HCT116 (cell line): ENCODE measurements around the gene BCL2L11. TPM values are rescaled to one million over a fixed set of nuclear protein-coding genes. Genes with fewer than 3 reads are reported as not detected.

Source experiments
- ATAC-seq: fragments of 200-7000 bp; cut with Tn5 transposase; 2 replicates; pipeline ENCODE4 v1.9.1; 2020; ENCODE audit warnings: mild to moderate bottlenecking, moderate library complexity
- BruUV-seq: library from RNA; stranded (reverse); fragments of 400-500 nt; replicated peaks from 2 replicates; lab custom pipeline; 2021; lab: Mats Ljungman, UMichigan
- CTCF ChIA-PET: fragments of 300-600 bp; sonication (Branson Sonifier 250); formaldehyde crosslinking; loops from one replicate; lab custom pipeline; 2021; ENCODE audit warnings: antibody characterized with exemption; lab: Charles Lee
- POLR2A ChIA-PET: fragments of 300-600, 350-600 bp; sonication (Branson Sonifier 250); formaldehyde crosslinking; loops from one replicate; lab custom pipeline; 2021; ENCODE audit warnings: antibody characterized with exemption; lab: Charles Lee
- RAD21 ChIA-PET, 2 experiments: fragments of 300-600 bp; sonication (Branson Sonifier 250); formaldehyde crosslinking; loops; one replicate each; lab custom pipeline; 2023; ENCODE audit warnings: low total read pairs in 2 of 2; ENCODE audit not compliant: uncharacterized antibody in 2 of 2, unreplicated experiment in 2 of 2, low non-redundant PET in 1 of 2; lab: Charles Lee
- DNase-seq: peaks from one replicate; pipeline ENCODE4 v3.0.0-alpha.2; 2010; ENCODE audit warnings: low read depth, low spot score
- H2AFZ ChIP-seq: fragments of 200-600 bp; shearing (Covaris generic), sonication (generic); 2 replicates; pipeline ENCODE4 v1.6.1; 2017; ENCODE audit warnings: low read depth, mixed run types, mixed read lengths, antibody characterized with exemption, low read length; ENCODE audit not compliant: poor library complexity, severe bottlenecking
- H3K27ac ChIP-seq: 2 replicates; pipeline ENCODE4 v1.5.1; 2012; ENCODE audit warnings: low read depth, low read length
- H3K27me3 ChIP-seq: fragments of 200-600 bp; sonication (generic); 2 replicates; pipeline ENCODE4 v1.6.1; 2016; ENCODE audit warnings: mixed run types, low read length, mixed read lengths; ENCODE audit not compliant: insufficient read depth
- H3K36me3 ChIP-seq, 2 experiments: fragments of 200-500 bp in 1 of 2; fragments of 200-600 bp in 1 of 2; sonication (Bioruptor generic) in 1 of 2; sonication (generic) in 1 of 2; 2 replicates each; pipeline versions ENCODE4 v1.5.1 to v1.6.1; 2014 to 2016; ENCODE audit warnings: low read length in 2 of 2, inconsistent platforms in 1 of 2, mixed read lengths in 1 of 2, mixed run types in 1 of 2; ENCODE audit not compliant: insufficient read depth in 2 of 2, control insufficient read depth in 1 of 2
- H3K4me1 ChIP-seq, 2 experiments: fragments of 200-600 bp in 1 of 2; sonication (generic) in 1 of 2; 2 replicates each; pipeline versions ENCODE4 v1.5.1 to v1.6.1; 2012 to 2017; ENCODE audit warnings: low read length in 2 of 2, inconsistent platforms in 1 of 2, mild to moderate bottlenecking in 1 of 2, mixed read lengths in 1 of 2, mixed run types in 1 of 2, moderate library complexity in 1 of 2; ENCODE audit not compliant: insufficient read depth in 2 of 2, control insufficient read depth in 1 of 2
- H3K4me2 ChIP-seq: fragments of 200-600 bp; sonication (generic); 2 replicates; pipeline ENCODE4 v1.6.1; 2017; ENCODE audit warnings: mixed run types, low read length, mixed read lengths
- H3K4me3 ChIP-seq, 2 experiments: fragments of 200-600 bp in 1 of 2; sonication (generic) in 1 of 2; replicated peaks in 1 of 2; 2 replicates each; pipeline ENCODE4 v1.5.1; 2011 to 2016; ENCODE audit warnings: low read length in 2 of 2, control low read depth in 1 of 2, low read depth in 1 of 2, mild to moderate bottlenecking in 1 of 2, mixed read lengths in 1 of 2, mixed run types in 1 of 2
- H3K79me2 ChIP-seq: fragments of 200-600 bp; sonication (generic); 2 replicates; pipeline ENCODE4 v1.6.1; 2017; ENCODE audit warnings: mild to moderate bottlenecking, mixed run types, low read length, moderate library complexity, mixed read lengths; ENCODE audit not compliant: insufficient read depth
- H3K9ac ChIP-seq: fragments of 200-600 bp; sonication (generic); 2 replicates; pipeline ENCODE4 v1.6.1; 2016; ENCODE audit warnings: low read length, mixed read lengths
- H3K9me2 ChIP-seq: fragments of 200-600 bp; sonication (generic), shearing (Covaris generic); 2 replicates; pipeline ENCODE4 v1.6.1; 2017; ENCODE audit warnings: mixed run types, mild to moderate bottlenecking, moderate library complexity; ENCODE audit not compliant: insufficient read depth
- H3K9me3 ChIP-seq, 2 experiments: fragments of 200-500 bp in 1 of 2; fragments of 200-600 bp in 1 of 2; sonication (Bioruptor generic) in 1 of 2; sonication (generic) in 1 of 2; 2 replicates each; pipeline ENCODE4 v1.6.1; 2014 to 2017; ENCODE audit warnings: low read length in 2 of 2, mixed read lengths in 2 of 2, inconsistent platforms in 1 of 2, low read depth in 1 of 2, mild to moderate bottlenecking in 1 of 2, mixed run types in 1 of 2, moderate library complexity in 1 of 2; ENCODE audit not compliant: control insufficient read depth in 1 of 2, insufficient read depth in 1 of 2
- H4K20me1 ChIP-seq: fragments of 200-600 bp; sonication (generic), shearing (Covaris generic); 2 replicates; pipeline ENCODE4 v1.6.1; 2017; ENCODE audit warnings: mixed run types, mild to moderate bottlenecking, moderate library complexity; ENCODE audit not compliant: insufficient read depth
- ATF3 ChIP-seq: IDR thresholded peaks from 2 replicates; pipeline ENCODE4 v1.6.1; 2012
- CBX3 ChIP-seq: IDR thresholded peaks from 2 replicates; pipeline ENCODE4 v1.6.1; 2012; ENCODE audit warnings: low read depth
- EGR1 ChIP-seq: IDR thresholded peaks from 2 replicates; pipeline ENCODE4 v1.6.1; 2012; ENCODE audit warnings: low read depth
- EZH2phosphoT487 ChIP-seq: fragments of 200-600 bp; IDR thresholded peaks from 2 replicates; pipeline ENCODE4 v1.6.1; 2018; ENCODE audit warnings: antibody characterized with exemption, borderline replicate concordance
- FOSL1 ChIP-seq: IDR thresholded peaks from 2 replicates; pipeline ENCODE4 v1.6.1; 2012; ENCODE audit warnings: low read depth
- JUND ChIP-seq: IDR thresholded peaks from 2 replicates; pipeline ENCODE4 v1.6.1; 2012
- MAX ChIP-seq: IDR thresholded peaks from 2 replicates; pipeline ENCODE4 v1.6.1; 2012
- POLR2A ChIP-seq: IDR thresholded peaks from 2 replicates; pipeline ENCODE4 v1.7.0; 2011; ENCODE audit warnings: borderline replicate concordance; ENCODE audit not compliant: insufficient read depth, insufficient read length; ENCODE audit errors: extremely low read depth
- POLR2AphosphoS5 ChIP-seq: IDR thresholded peaks from 2 replicates; pipeline ENCODE4 v1.6.1; 2011; ENCODE audit warnings: mild to moderate bottlenecking, low read depth, low read length, moderate library complexity
- RAD21 ChIP-seq: IDR thresholded peaks from 2 replicates; pipeline ENCODE4 v1.6.1; 2012; ENCODE audit warnings: low read depth, mild to moderate bottlenecking
- REST ChIP-seq: IDR thresholded peaks from 2 replicates; pipeline ENCODE4 v1.6.1; 2012; ENCODE audit warnings: low read depth
- SRF ChIP-seq: IDR thresholded peaks from 2 replicates; pipeline ENCODE4 v1.6.1; 2012; ENCODE audit warnings: low read depth
- TCF7L2 ChIP-seq: IDR thresholded peaks from 2 replicates; pipeline ENCODE4 v1.7.0; 2011; ENCODE audit warnings: borderline replicate concordance, inconsistent platforms; ENCODE audit not compliant: insufficient read depth, insufficient read length; ENCODE audit errors: extremely low read depth
- ZBTB33 ChIP-seq: IDR thresholded peaks from 2 replicates; pipeline ENCODE4 v1.6.1; 2011; ENCODE audit warnings: mild to moderate bottlenecking, low read length, moderate library complexity; ENCODE audit not compliant: insufficient replicate concordance; ENCODE audit errors: extremely low read depth
- ZNF274 ChIP-seq: fragments of 200-500 bp; sonication (Bioruptor generic); IDR thresholded peaks from 2 replicates; pipeline ENCODE4 v1.6.1; 2014; ENCODE audit warnings: mild to moderate bottlenecking, low read depth, low read length, inconsistent platforms
- intact Hi-C: fragments of 100-400 bp; cut with micrococcal nuclease; formaldehyde crosslinking; loops from 2 replicates; pipeline ENCODE4 v1.10.0; 2022
- total RNA-seq: library from RNA; stranded (reverse); gene quantifications from one replicate; pipeline ENCODE4 v1.2.1, GENCODE V29; 2021; ENCODE audit not compliant: unreplicated experiment

Gene BCL2L11
- total RNA-seq, 1 experiment from 2014 or later = 17.8 TPM

- H3K9ac ChIP-seq = no peak overlapping the region
- peak overlapping the region; percentile 18; the same call in 1 of the 2 replicates for H3K4me2 ChIP-seq
- H3K9me3 ChIP-seq = no peaks in the 10 kb centered on the region
- no peaks in the 10 kb centered on the region for H3K9me2 ChIP-seq
- ChIA-PET CTCF (no interaction called here), RAD21 (no interaction called here), POLR2A (no interaction called here)
- intact Hi-C loops = loop anchor here (1.0 kb wide), 1 partner anchor 27 kb away; no protein-coding TSS in a partner anchor
- no peak for DNase-seq
- ATAC-seq = no peak; the same call in 1 of the 2 replicates
- H3K36me3 ChIP-seq = no peaks in the 10 kb centered on the region
- no peak for TF ChIP-seq SRF
- TF ChIP-seq EGR1 = no peak
- TF ChIP-seq ZBTB33 = no peak
- no peak for TF ChIP-seq REST
- TF ChIP-seq FOSL1 = no peak
- no peak for TF ChIP-seq CBX3
- TF ChIP-seq POLR2A = no peak
- TF ChIP-seq JUND = no peak
- TF ChIP-seq ZNF274 = no peak
- TF ChIP-seq TCF7L2 = no peak
- TF ChIP-seq RAD21 = no peak
- no peak for TF ChIP-seq EZH2phosphoT487
- TF ChIP-seq ATF3 = no peak
- TF ChIP-seq MAX = no peak
- TF ChIP-seq POLR2AphosphoS5 = no peak
- BruUV-seq = no TSS peak
- peaks cover 14 to 24% of the 10 kb centered on the region in 2 experiments; a peak in 3 of 4 replicates for H3K4me1 ChIP-seq
- H3K79me2 ChIP-seq = no peaks in the 10 kb centered on the region
- no peaks in the 10 kb centered on the region for H4K20me1 ChIP-seq
- no peak overlapping the region for H2AFZ ChIP-seq
- H3K27ac ChIP-seq = no peak overlapping the region
- no peaks in the 10 kb centered on the region for H3K27me3 ChIP-seq
- no peak overlapping the region for H3K4me3 ChIP-seq
Measured at GRCh38 chr2:111176388-111176787, 55.7 kb downstream of the BCL2L11 start.
